ENCODE measurements around the gene MYO1D. TPM values are rescaled to one million over a fixed set of nuclear protein-coding genes. Genes with fewer than 3 reads are reported as not detected.

Gene MYO1D
- total RNA-seq, 1 donor from 2014 or later, result 18.0 TPM

GRCh38 chr17:32488177-32488542 is 388.8 kb downstream of the MYO1D start:
- peak overlapping the region; percentile 67 for H3K4me3 ChIP-seq (ENCODE audit: insufficient read depth, low read depth, low read length)
- Mint-ChIP-seq H3K27me3 (ENCODE audit: low read depth, unreplicated experiment) (no peaks in the 10 kb centered on the region), H3K9me3 (ENCODE audit: unreplicated experiment) (no peaks in the 10 kb centered on the region), H3K4me3 (ENCODE audit: unreplicated experiment) (peak overlapping the region; percentile 89), H3K27ac (ENCODE audit: unreplicated experiment) (peak overlapping the region; percentile 66), H3K4me1 (ENCODE audit: low read depth, unreplicated experiment) (peaks cover 35% of the 10 kb centered on the region), H3K36me3 (ENCODE audit: low read depth, unreplicated experiment) (peaks cover 8% of the 10 kb centered on the region)
- H3K79me2 ChIP-seq (ENCODE audit: insufficient read depth, low read length), result peaks cover 9% of the 10 kb centered on the region
- no peak for DNase-seq (ENCODE audit: low read depth)
- no peaks in the 10 kb centered on the region for H3K9me3 ChIP-seq (ENCODE audit: insufficient read depth, low read depth, low read length)
- H3K27me3 ChIP-seq (ENCODE audit: insufficient read depth, low read length), result no peaks in the 10 kb centered on the region
- peaks cover 37% of the 10 kb centered on the region for H3K4me1 ChIP-seq (ENCODE audit: insufficient read depth, low read length)
- no peaks in the 10 kb centered on the region for H3K36me3 ChIP-seq (ENCODE audit: insufficient read depth, low read length)
- H4K20me1 ChIP-seq (ENCODE audit: insufficient read depth, low read length), result peaks cover 44% of the 10 kb centered on the region
- FAIRE-seq, result no peak
- H3K4me2 ChIP-seq (ENCODE audit: low read length), result peak overlapping the region; percentile 96
- H3K27ac ChIP-seq (ENCODE audit: low read depth, low read length), result no peak overlapping the region
- TF ChIP-seq EZH2 (IDR thresholded peaks at IDR 0.05; ENCODE audit: insufficient read depth, low read length), result no peak
- TF ChIP-seq CTCF (IDR thresholded peaks at IDR 0.05; ENCODE audit: insufficient read depth, low read depth, low read length), result no peak
- peak overlapping the region; percentile 64 for H3K9ac ChIP-seq (ENCODE audit: low read length)
- H2AFZ ChIP-seq (ENCODE audit: low read depth, low read length), result no peak overlapping the region

- H3K4me1 ChIP-seq (ENCODE audit: insufficient read depth, low read length), result peaks cover 37% of the 10 kb centered on the region
- H3K27ac ChIP-seq (ENCODE audit: low read depth, low read length), result no peak overlapping the region
- H3K36me3 Mint-ChIP-seq (ENCODE audit: low read depth, unreplicated experiment), result peaks cover 8% of the 10 kb centered on the region
- no peaks in the 10 kb centered on the region for H3K27me3 ChIP-seq (ENCODE audit: insufficient read depth, low read length)
- peaks cover 48% of the 10 kb centered on the region for H4K20me1 ChIP-seq (ENCODE audit: insufficient read depth, low read length)
- peak; percentile 9 for DNase-seq (ENCODE audit: low read depth)
- H3K4me1 Mint-ChIP-seq (ENCODE audit: low read depth, unreplicated experiment), result peaks cover 29% of the 10 kb centered on the region
- peak overlapping the region; percentile 96 for H3K4me2 ChIP-seq (ENCODE audit: low read length)
- H2AFZ ChIP-seq (ENCODE audit: low read depth, low read length), result peak overlapping the region; percentile 50
- no peaks in the 10 kb centered on the region for H3K27me3 Mint-ChIP-seq (ENCODE audit: low read depth, unreplicated experiment)
- H3K9me3 Mint-ChIP-seq (ENCODE audit: unreplicated experiment), result no peaks in the 10 kb centered on the region
- peak overlapping the region; percentile 89 for H3K4me3 Mint-ChIP-seq (ENCODE audit: unreplicated experiment)
- no peak for TF ChIP-seq EZH2 (IDR thresholded peaks at IDR 0.05; ENCODE audit: insufficient read depth, low read length)
- no peak for TF ChIP-seq CTCF (IDR thresholded peaks at IDR 0.05; ENCODE audit: insufficient read depth, low read depth, low read length)
- peak overlapping the region; percentile 66 for H3K27ac Mint-ChIP-seq (ENCODE audit: unreplicated experiment)
- no peak for FAIRE-seq
- H3K79me2 ChIP-seq (ENCODE audit: insufficient read depth, low read length), result peaks cover 9% of the 10 kb centered on the region
- peak overlapping the region; percentile 64 for H3K9ac ChIP-seq (ENCODE audit: low read length)
- no peaks in the 10 kb centered on the region for H3K9me3 ChIP-seq (ENCODE audit: insufficient read depth, low read depth, low read length)
- peaks cover under 1% of the 10 kb centered on the region for H3K36me3 ChIP-seq (ENCODE audit: insufficient read depth, low read length)
- peak overlapping the region; percentile 67 for H3K4me3 ChIP-seq (ENCODE audit: insufficient read depth, low read depth, low read length)
Measured at GRCh38 chr17:32487473-32488176, 389.3 kb downstream of the MYO1D start.
